HG03159 (cell line): ENCODE data around the gene C6orf62.
A peak's percentile ranks its signal among the peaks of the same experiment; 100 is the strongest.
"Not testable (repeated sequence)": the region's sequence is repeated elsewhere in the genome, so short reads cannot be mapped to it uniquely, and the experiment has no call there.

Experiments
- ATAC-seq: cut with Tn5 transposase; IDR thresholded peaks from one replicate; pipeline ENCODE4 v1.9.1; 2021; ENCODE audit warnings: mild to moderate bottlenecking, moderate library complexity; ENCODE audit not compliant: unreplicated experiment

The C6orf62 gene

GRCh38 chr6:24668997-24669361 is 50.0 kb downstream of the C6orf62 start:
- ATAC-seq, result no peak

GRCh38 chr6:24668066-24668996 is 50.6 kb downstream of the C6orf62 start:
- not testable (repeated sequence) for ATAC-seq

GRCh38 chr6:24667378-24667803 is 51.6 kb downstream of the C6orf62 start:
- ATAC-seq, result peak; percentile 0

GRCh38 chr6:24666641-24667377 is 52.1 kb downstream of the C6orf62 start, which contains the start of the genes ACOT13 and TDP2:
TSS of gene ACOT13 (plus strand) at chr6:24667077. CDS start at chr6:24667264, 187 bp downstream.
TSS of gene TDP2 (minus strand) at chr6:24666899. CDS start at chr6:24666862, 37 bp downstream.
- ATAC-seq, result peak; percentile 95

- ATAC-seq, result peak; percentile 35
Observed at GRCh38 chr6:24666097-24666640, 52.8 kb downstream of the C6orf62 start.

- no peak for ATAC-seq
Observed at GRCh38 chr6:24664046-24664987, 54.6 kb downstream of the C6orf62 start.

- no peak for ATAC-seq
Observed at GRCh38 chr6:24663189-24663588, 55.8 kb downstream of the C6orf62 start.

- ATAC-seq, result no peak
Observed at GRCh38 chr6:24662236-24662635, 56.7 kb downstream of the C6orf62 start.

- not testable (repeated sequence) for ATAC-seq
Observed at GRCh38 chr6:24661759-24662158, 57.2 kb downstream of the C6orf62 start.

GRCh38 chr6:24660105-24660504 is 58.8 kb downstream of the C6orf62 start:
- ATAC-seq, result no peak

GRCh38 chr6:24659561-24659960 is 59.4 kb downstream of the C6orf62 start:
- no peak for ATAC-seq

GRCh38 chr6:24658573-24659560 is 60.1 kb downstream of the C6orf62 start:
- ATAC-seq, result no peak

GRCh38 chr6:24655215-24655614 is 63.7 kb downstream of the C6orf62 start:
- ATAC-seq, result no peak
